IPS-18c (cell line): ENCODE data around the gene CDK1.

Experiments
- H3K4me3 ChIP-seq: 2 replicates; pipeline ENCODE4 v1.7.0; 2013; ENCODE audit warnings: low read depth, mild to moderate bottlenecking, low read length, moderate library complexity; ENCODE audit not compliant: insufficient read depth
- H3K9me3 ChIP-seq: one replicate; pipeline ENCODE4 v1.6.1; 2013; ENCODE audit warnings: mild to moderate bottlenecking, low read length, moderate library complexity; ENCODE audit not compliant: control insufficient read depth, insufficient read depth

CDK1 gene

GRCh38 chr10:60801522-60801921 is 23.2 kb downstream of the CDK1 start:
- H3K9me3 ChIP-seq = no peaks in the 10 kb centered on the region
- no peak overlapping the region for H3K4me3 ChIP-seq

GRCh38 chr10:60803433-60803832 is 25.2 kb downstream of the CDK1 start:
- Histone ChIP-seq H3K4me3 (no peak overlapping the region), H3K9me3 (no peaks in the 10 kb centered on the region)

GRCh38 chr10:60803865-60804264 is 25.6 kb downstream of the CDK1 start:
- no peaks in the 10 kb centered on the region for H3K9me3 ChIP-seq

GRCh38 chr10:60806921-60807320 is 28.6 kb downstream of the CDK1 start:
- no peaks in the 10 kb centered on the region for H3K9me3 ChIP-seq
- H3K4me3 ChIP-seq = no peak overlapping the region

More at GRCh38 chr10:60803865-60804264, 25.6 kb downstream of the CDK1 start:
- no peak overlapping the region for H3K4me3 ChIP-seq

- Histone ChIP-seq H3K4me3 (no peak overlapping the region), H3K9me3 (no peaks in the 10 kb centered on the region)
Measured at GRCh38 chr10:60807499-60807898, 29.2 kb downstream of the CDK1 start.

- Histone ChIP-seq H3K4me3 (no peak overlapping the region), H3K9me3 (no peaks in the 10 kb centered on the region)
Measured at GRCh38 chr10:60808036-60808435, 29.8 kb downstream of the CDK1 start.

- no peaks in the 10 kb centered on the region for H3K9me3 ChIP-seq
- no peak overlapping the region for H3K4me3 ChIP-seq
Measured at GRCh38 chr10:60809157-60809556, 30.9 kb downstream of the CDK1 start.

GRCh38 chr10:60810437-60811182 is 32.3 kb downstream of the CDK1 start:
- H3K4me3 ChIP-seq = no peak overlapping the region
- no peaks in the 10 kb centered on the region for H3K9me3 ChIP-seq

GRCh38 chr10:60816628-60817397 is 38.5 kb downstream of the CDK1 start:
- H3K4me3 ChIP-seq = no peak overlapping the region
- H3K9me3 ChIP-seq = no peaks in the 10 kb centered on the region

- Histone ChIP-seq H3K9me3 (no peaks in the 10 kb centered on the region), H3K4me3 (no peak overlapping the region)
Measured at GRCh38 chr10:60817398-60817805, 39.1 kb downstream of the CDK1 start.

GRCh38 chr10:60818134-60818770 is 40.0 kb downstream of the CDK1 start:
- no peak overlapping the region for H3K4me3 ChIP-seq
- no peaks in the 10 kb centered on the region for H3K9me3 ChIP-seq

GRCh38 chr10:60819271-60819670 is 41.0 kb downstream of the CDK1 start:
- Histone ChIP-seq H3K9me3 (no peaks in the 10 kb centered on the region), H3K4me3 (no peak overlapping the region)

- Histone ChIP-seq H3K4me3 (no peak overlapping the region), H3K9me3 (no peaks in the 10 kb centered on the region)
Measured at GRCh38 chr10:60820093-60820754, 41.9 kb downstream of the CDK1 start.

- H3K4me3 ChIP-seq = no peak overlapping the region
- no peaks in the 10 kb centered on the region for H3K9me3 ChIP-seq
Measured at GRCh38 chr10:60821656-60822055, 43.4 kb downstream of the CDK1 start.

- H3K4me3 ChIP-seq = no peak overlapping the region
- no peaks in the 10 kb centered on the region for H3K9me3 ChIP-seq
Measured at GRCh38 chr10:60822809-60823208, 44.5 kb downstream of the CDK1 start.

GRCh38 chr10:60823324-60823723 is 45.0 kb downstream of the CDK1 start:
- H3K4me3 ChIP-seq = no peak overlapping the region
- no peaks in the 10 kb centered on the region for H3K9me3 ChIP-seq

- no peaks in the 10 kb centered on the region for H3K9me3 ChIP-seq
- no peak overlapping the region for H3K4me3 ChIP-seq
Measured at GRCh38 chr10:60825520-60825919, 47.2 kb downstream of the CDK1 start.
